ENCODE measurements around the gene IFNAR1. TPM values are rescaled to one million over a fixed set of nuclear protein-coding genes. Genes with fewer than 3 reads are reported as not detected.

Gene IFNAR1
- total RNA-seq, 1 experiment from 2014 or later: 30.0 TPM

- Mint-ChIP-seq H3K36me3 (ENCODE audit: insufficient read depth, unreplicated experiment) (no peaks in the 10 kb centered on the region), H3K27me3 (ENCODE audit: insufficient read depth, unreplicated experiment) (no peaks in the 10 kb centered on the region), H3K9me3 (ENCODE audit: unreplicated experiment) (no peaks in the 10 kb centered on the region), H3K4me3 (ENCODE audit: unreplicated experiment) (no peak overlapping the region), H3K27ac (ENCODE audit: low read depth, unreplicated experiment) (peak overlapping the region; percentile 39), H3K4me1 (ENCODE audit: insufficient read depth, unreplicated experiment) (peaks cover 40% of the 10 kb centered on the region)
- intact Hi-C loops (cut with micrococcal nuclease): no loop called here
- BruUV-seq (replicated peaks): no TSS peak
- TF ChIP-seq CTCF (IDR thresholded peaks at IDR 0.05; ENCODE audit: unreplicated experiment): no peak
- CTCF ChIA-PET: interaction anchor here (0.6 to 0.7 kb wide), 3 partner anchors 13 to 165 kb away, joined by 3 to 6 read pairs (median 3); no protein-coding TSS in a partner anchor
- DNase-seq (ENCODE audit: unreplicated experiment): peak; percentile 94
- POLR2A ChIA-PET: interaction anchor here (0.6 to 1.5 kb wide), 8 partner anchors 11 to 245 kb away, joined by 3 to 10 read pairs (median 4); partner anchors contain the start of gene CRYZL1
Measured at GRCh38 chr21:33396951-33397350, 72.2 kb downstream of the IFNAR1 start.

- H3K27ac Mint-ChIP-seq (ENCODE audit: low read depth, unreplicated experiment): no peak overlapping the region
- no peaks in the 10 kb centered on the region for H3K9me3 Mint-ChIP-seq (ENCODE audit: unreplicated experiment)
- no peak for TF ChIP-seq CTCF (IDR thresholded peaks at IDR 0.05; ENCODE audit: unreplicated experiment)
- H3K36me3 Mint-ChIP-seq (ENCODE audit: insufficient read depth, unreplicated experiment): no peaks in the 10 kb centered on the region
- no TSS peak for BruUV-seq (replicated peaks)
- H3K4me1 Mint-ChIP-seq (ENCODE audit: insufficient read depth, unreplicated experiment): peaks cover 34% of the 10 kb centered on the region
- DNase-seq (ENCODE audit: unreplicated experiment): no peak
- ChIA-PET CTCF (interaction anchor here (0.6 to 0.7 kb wide), 3 partner anchors 13 to 128 kb away, joined by 3 to 6 read pairs (median 3); no protein-coding TSS in a partner anchor), POLR2A (interaction anchor here (0.6 to 1.5 kb wide), 3 partner anchors 13 to 244 kb away, joined by 3 to 10 read pairs (median 3); partner anchors contain the start of gene CRYZL1)
- intact Hi-C loops (cut with micrococcal nuclease): no loop called here
- no peak overlapping the region for H3K4me3 Mint-ChIP-seq (ENCODE audit: unreplicated experiment)
- no peaks in the 10 kb centered on the region for H3K27me3 Mint-ChIP-seq (ENCODE audit: insufficient read depth, unreplicated experiment)
Measured at GRCh38 chr21:33397717-33398116, 72.9 kb downstream of the IFNAR1 start.

- ChIA-PET CTCF (no interaction called here), POLR2A (interaction anchor here (0.5 kb wide), 1 partner anchor 16 kb away, joined by 3 read pairs; no protein-coding TSS in a partner anchor)
- no TSS peak for BruUV-seq (replicated peaks)
- Mint-ChIP-seq H3K27me3 (ENCODE audit: insufficient read depth, unreplicated experiment) (no peaks in the 10 kb centered on the region), H3K27ac (ENCODE audit: low read depth, unreplicated experiment) (no peak overlapping the region), H3K9me3 (ENCODE audit: unreplicated experiment) (no peaks in the 10 kb centered on the region), H3K4me3 (ENCODE audit: unreplicated experiment) (no peak overlapping the region), H3K4me1 (ENCODE audit: insufficient read depth, unreplicated experiment) (peaks cover 31% of the 10 kb centered on the region), H3K36me3 (ENCODE audit: insufficient read depth, unreplicated experiment) (no peaks in the 10 kb centered on the region)
- no peak for DNase-seq (ENCODE audit: unreplicated experiment)
- intact Hi-C loops (cut with micrococcal nuclease): no loop called here
- TF ChIP-seq CTCF (IDR thresholded peaks at IDR 0.05; ENCODE audit: unreplicated experiment): no peak
Measured at GRCh38 chr21:33398361-33398760, 73.6 kb downstream of the IFNAR1 start.

GRCh38 chr21:33401630-33401992 lies 76.8 kb downstream of the IFNAR1 start:
- intact Hi-C loops (cut with micrococcal nuclease): no loop called here
- CTCF ChIA-PET: interaction anchor here (0.6 to 0.7 kb wide), 2 partner anchors 35 kb away, joined by 3 read pairs; no protein-coding TSS in a partner anchor

More at GRCh38 chr21:33401630-33401992, 76.8 kb downstream of the IFNAR1 start:
- Mint-ChIP-seq H3K36me3 (ENCODE audit: insufficient read depth, unreplicated experiment) (peaks cover 28% of the 10 kb centered on the region), H3K4me3 (ENCODE audit: unreplicated experiment) (peak overlapping the region; percentile 66), H3K27ac (ENCODE audit: low read depth, unreplicated experiment) (peak overlapping the region; percentile 63), H3K4me1 (ENCODE audit: insufficient read depth, unreplicated experiment) (peaks cover 26% of the 10 kb centered on the region), H3K9me3 (ENCODE audit: unreplicated experiment) (no peaks in the 10 kb centered on the region), H3K27me3 (ENCODE audit: insufficient read depth, unreplicated experiment) (no peaks in the 10 kb centered on the region)
- no TSS peak for BruUV-seq (replicated peaks)
- POLR2A ChIA-PET: interaction anchor here (0.6 to 15.1 kb wide), 17 partner anchors 9 to 630 kb away, joined by 3 to 236 read pairs (median 4); partner anchors contain the start of genes IFNAR1, PAXBP1, SON and TMEM50B
- no peak for TF ChIP-seq CTCF (IDR thresholded peaks at IDR 0.05; ENCODE audit: unreplicated experiment)
- DNase-seq (ENCODE audit: unreplicated experiment): peak; percentile 87
